ENCODE measurements around the gene CDK10. TPM values are rescaled to one million over a fixed set of nuclear protein-coding genes. Genes with fewer than 3 reads are reported as not detected.

Gene CDK10
- total and polyA plus RNA-seq, 9 of the 15 experiments (the other 6 are each of a cell fraction or from before 2014, with no cell fraction given), result 2.0 to 85.1 (median 40.1) TPM

- TF ChIP-seq, protein P1, sequence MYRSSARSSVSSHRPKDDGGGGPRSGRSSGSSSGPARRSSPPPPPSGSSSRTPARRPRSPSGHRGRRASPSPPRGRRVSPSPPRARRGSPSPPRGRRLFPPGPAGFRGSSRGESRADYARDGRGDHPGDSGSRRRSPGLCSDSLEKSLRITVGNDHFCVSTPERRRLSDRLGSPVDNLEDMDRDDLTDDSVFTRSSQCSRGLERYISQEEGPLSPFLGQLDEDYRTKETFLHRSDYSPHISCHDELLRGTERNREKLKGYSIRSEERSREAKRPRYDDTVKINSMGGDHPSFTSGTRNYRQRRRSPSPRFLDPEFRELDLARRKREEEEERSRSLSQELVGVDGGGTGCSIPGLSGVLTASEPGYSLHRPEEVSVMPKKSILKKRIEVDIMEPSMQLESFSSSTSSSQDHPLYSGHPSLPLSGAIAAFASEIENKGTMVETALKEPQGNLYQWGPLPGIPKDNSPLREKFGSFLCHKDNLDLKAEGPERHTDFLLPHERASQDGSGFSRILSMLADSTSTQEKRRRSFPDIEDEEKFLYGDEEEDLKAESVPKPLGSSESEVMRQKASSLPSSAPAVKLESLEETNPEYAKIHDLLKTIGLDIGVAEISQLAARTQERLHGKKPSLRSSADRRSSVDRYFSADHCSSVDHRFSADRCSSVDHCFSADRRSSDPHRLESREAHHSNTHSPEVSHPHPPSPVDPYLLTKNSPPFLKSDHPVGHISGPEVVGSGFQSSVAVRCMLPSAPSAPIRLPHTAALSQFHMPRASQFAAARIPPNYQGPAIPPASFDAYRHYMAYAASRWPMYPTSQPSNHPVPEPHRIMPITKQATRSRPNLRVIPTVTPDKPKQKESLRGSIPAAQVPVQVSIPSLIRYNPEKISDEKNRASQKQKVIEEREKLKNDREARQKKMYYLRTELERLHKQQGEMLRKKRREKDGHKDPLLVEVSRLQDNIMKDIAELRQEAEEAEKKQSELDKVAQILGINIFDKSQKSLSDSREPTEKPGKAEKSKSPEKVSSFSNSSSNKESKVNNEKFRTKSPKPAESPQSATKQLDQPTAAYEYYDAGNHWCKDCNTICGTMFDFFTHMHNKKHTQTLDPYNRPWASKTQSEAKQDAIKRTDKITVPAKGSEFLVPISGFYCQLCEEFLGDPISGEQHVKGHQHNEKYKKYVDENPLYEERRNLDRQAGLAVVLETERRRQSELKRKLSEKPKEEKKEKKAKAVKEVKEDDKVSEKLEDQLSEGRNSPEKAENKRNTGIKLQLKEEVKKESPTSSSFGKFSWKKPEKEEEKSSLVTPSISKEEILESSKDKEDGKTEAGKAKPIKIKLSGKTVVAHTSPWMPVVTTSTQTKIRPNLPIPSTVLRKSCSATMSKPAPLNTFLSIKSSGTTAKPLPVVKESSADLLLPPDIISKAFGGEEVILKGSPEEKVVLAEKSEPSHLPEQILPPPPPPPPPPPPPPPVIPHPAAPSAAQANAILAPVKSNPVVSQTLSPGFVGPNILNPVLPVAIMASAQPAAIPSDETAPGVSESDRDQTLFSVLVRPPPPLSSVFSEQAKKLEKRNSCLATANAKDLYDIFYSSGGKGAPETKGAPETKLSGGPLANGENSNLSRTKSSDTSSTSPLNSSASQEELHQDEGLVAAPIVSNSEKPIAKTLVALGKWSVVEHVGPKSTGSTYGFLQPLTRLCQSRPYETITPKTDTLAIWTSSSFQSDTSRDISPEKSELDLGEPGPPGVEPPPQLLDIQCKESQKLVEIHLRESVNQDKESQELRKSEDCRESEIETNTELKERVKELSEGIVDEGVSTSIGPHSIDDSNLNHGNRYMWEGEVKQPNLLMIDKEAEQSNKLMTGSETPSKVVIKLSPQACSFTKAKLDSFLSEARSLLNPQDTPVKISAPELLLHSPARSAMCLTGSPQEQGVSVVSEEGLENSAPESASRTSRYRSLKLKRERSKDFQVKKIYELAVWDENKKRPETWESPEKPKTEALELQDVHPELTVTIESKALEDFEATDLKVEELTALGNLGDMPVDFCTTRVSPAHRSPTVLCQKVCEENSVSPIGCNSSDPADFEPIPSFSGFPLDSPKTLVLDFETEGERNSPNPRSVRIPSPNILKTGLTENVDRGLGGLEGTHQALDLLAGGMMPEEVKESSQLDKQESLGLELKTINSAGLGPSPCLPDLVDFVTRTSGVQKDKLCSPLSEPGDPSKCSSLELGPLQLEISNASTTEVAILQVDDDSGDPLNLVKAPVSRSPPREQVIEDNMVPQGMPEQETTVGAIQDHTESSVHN (IDR thresholded peaks at IDR 0.05; ENCODE audit: borderline replicate concordance in 1 of 2, low read depth in 1 of 2), result no peak
- no peak for TF ChIP-seq NFXL1 (CRISPR knock-in tag; IDR thresholded peaks at IDR 0.05)
- TF ChIP-seq TFAM (CRISPR knock-in tag; conservative IDR thresholded peaks at IDR 0.05), result no peak
- TF ChIP-seq MCM5 (IDR thresholded peaks at IDR 0.05; ENCODE audit: low read depth), result no peak
- TF ChIP-seq WHSC1 (IDR thresholded peaks at IDR 0.05; ENCODE audit: low read length), result no peak
- TF ChIP-seq THRA (IDR thresholded peaks at IDR 0.05), result no peak
- TF ChIP-seq KLF16 (IDR thresholded peaks at IDR 0.05), result no peak
- no peak for TF ChIP-seq ZNF57 (CRISPR knock-in tag; IDR thresholded peaks at IDR 0.05)
- no peak for TF ChIP-seq ZNF175 (CRISPR knock-in tag; IDR thresholded peaks at IDR 0.05; ENCODE audit: low read depth)
Observed at GRCh38 chr16:89720813-89721545, 34.5 kb downstream of the CDK10 start, which contains the start of the genes VPS9D1 and ZNF276 (continued).
